Ramos (cell line): ENCODE measurements around the gene LBHD2.

Source experiments
- in situ Hi-C: fragments of 300-500 bp; cut with MboI; formaldehyde crosslinking; loops from one replicate; pipeline ENCODE4 v1.14.3; 2022; ENCODE audit warnings: low sequenced_read_pairs; ENCODE audit not compliant: unreplicated experiment

Gene LBHD2

GRCh38 chr14:103128631-103129300 is 44.8 kb downstream of the LBHD2 start:
- in situ Hi-C loops, result no loop called here

- in situ Hi-C loops, result no loop called here
Observed at GRCh38 chr14:103129301-103130016, 45.4 kb downstream of the LBHD2 start.

- in situ Hi-C loops, result no loop called here
Observed at GRCh38 chr14:103130017-103130764, 46.2 kb downstream of the LBHD2 start.

GRCh38 chr14:103130965-103131364 is 47.0 kb downstream of the LBHD2 start:
- in situ Hi-C loops, result no loop called here

GRCh38 chr14:103131580-103131979 is 47.6 kb downstream of the LBHD2 start:
- in situ Hi-C loops, result no loop called here

GRCh38 chr14:103132381-103133209 is 48.6 kb downstream of the LBHD2 start:
- in situ Hi-C loops, result no loop called here

- in situ Hi-C loops, result no loop called here
Observed at GRCh38 chr14:103133210-103134140, 49.5 kb downstream of the LBHD2 start.

GRCh38 chr14:103134405-103134804 is 50.4 kb downstream of the LBHD2 start:
- in situ Hi-C loops, result no loop called here

GRCh38 chr14:103134919-103135318 is 50.9 kb downstream of the LBHD2 start:
- in situ Hi-C loops, result no loop called here

GRCh38 chr14:103135333-103136260 is 51.6 kb downstream of the LBHD2 start:
- in situ Hi-C loops, result no loop called here

GRCh38 chr14:103136388-103137271 is 52.6 kb downstream of the LBHD2 start:
- in situ Hi-C loops, result no loop called here

- in situ Hi-C loops, result no loop called here
Observed at GRCh38 chr14:103137689-103138300, 53.8 kb downstream of the LBHD2 start.

- in situ Hi-C loops, result no loop called here
Observed at GRCh38 chr14:103138301-103139131, 54.5 kb downstream of the LBHD2 start.

GRCh38 chr14:103139132-103140025 is 55.4 kb downstream of the LBHD2 start:
- in situ Hi-C loops, result no loop called here
